GM18498 (cell line): ENCODE results near the gene SCAPER.
"Not testable (repeated sequence)": the region's sequence is repeated elsewhere in the genome, so short reads cannot be mapped to it uniquely, and the experiment has no call there.

Source experiments
- ATAC-seq: cut with Tn5 transposase; IDR thresholded peaks from one replicate; pipeline ENCODE4 v1.9.1; 2021; ENCODE audit warnings: mild to moderate bottlenecking, moderate library complexity; ENCODE audit not compliant: unreplicated experiment

SCAPER gene

DNA sequence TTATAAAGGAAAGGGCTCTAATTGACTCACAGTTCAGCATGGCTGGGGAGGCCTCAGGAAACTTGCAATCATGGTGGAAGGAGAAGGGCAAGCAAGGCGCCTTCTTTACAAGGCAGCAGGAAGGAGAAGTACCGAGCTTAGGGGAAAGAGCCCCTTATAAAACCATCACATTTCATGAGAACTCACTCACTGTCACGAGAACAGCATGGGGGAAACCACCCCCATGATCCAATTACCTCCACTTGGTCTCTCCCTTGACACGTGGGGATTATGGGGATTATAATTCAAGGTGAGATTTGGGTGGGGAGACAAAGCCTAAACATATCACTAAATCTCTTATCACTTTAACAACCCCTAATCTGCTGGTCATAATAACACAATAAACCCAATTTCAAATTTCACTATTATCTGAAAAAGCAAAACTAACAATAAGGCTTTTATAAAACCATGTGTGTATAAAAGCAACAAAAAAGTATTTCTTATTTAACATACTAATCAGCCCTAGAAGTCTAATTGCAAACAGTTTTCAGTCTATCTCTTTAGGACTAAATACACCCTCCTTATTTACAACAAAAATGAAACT lies 43.2 kb downstream of the SCAPER start:
- ATAC-seq, result no peak

DNA sequence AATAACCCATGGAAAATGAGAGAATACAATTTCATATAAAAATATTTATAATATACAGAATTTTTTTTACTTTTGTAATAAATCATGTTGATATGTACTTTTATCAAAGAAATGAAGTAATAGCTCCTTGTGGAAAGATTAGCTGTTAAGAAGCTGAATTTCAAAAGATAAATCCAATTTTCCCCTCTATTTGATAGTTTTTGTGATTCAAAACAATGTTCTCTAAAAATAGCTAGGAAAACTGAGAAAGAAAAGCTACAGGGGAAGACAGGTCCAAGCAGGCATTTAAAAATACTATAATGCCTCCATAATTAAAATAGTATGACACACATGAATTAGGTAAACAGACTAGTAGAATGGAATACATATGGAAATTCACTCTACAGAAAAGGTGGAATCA lies 44.9 kb downstream of the SCAPER start:
- ATAC-seq, result no peak

DNA sequence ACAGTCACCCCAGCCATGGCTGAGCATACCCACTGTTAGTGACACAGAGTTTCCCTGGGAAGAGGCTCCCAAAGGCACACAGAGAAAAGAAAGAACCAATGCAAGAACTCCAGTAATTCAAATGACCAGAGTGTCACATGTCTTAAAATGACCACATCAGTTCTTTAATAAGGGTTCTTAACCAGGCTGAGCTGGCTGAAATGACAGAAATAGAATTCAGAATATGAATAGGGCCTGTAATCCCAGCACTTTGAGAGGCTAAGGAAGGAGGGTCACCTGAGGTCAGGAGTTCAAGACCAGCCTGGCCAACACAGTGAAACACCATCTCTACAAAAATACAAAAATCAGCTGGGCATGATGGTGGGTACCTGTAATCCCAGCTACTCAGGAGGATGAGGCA lies 54.8 kb downstream of the SCAPER start:
- not testable (repeated sequence) for ATAC-seq

DNA sequence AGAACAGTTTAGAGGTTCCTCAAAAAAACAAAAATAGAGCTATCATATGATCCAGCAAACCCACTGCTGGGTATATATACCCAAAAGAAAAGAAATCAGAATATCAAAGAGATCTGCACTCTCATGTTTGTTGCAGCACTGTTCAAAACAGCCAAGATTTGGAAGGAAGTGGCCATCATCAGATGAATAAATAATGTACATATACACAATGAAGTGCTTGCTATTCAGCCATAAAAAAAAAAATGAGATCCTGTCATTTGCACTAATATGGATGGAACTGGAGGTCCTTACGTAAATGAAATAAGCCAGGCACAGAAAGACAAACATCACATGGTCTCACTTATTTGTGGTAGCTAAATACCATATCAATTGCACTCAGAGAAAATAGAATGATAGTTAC lies 58.4 kb downstream of the SCAPER start:
- no peak for ATAC-seq

DNA sequence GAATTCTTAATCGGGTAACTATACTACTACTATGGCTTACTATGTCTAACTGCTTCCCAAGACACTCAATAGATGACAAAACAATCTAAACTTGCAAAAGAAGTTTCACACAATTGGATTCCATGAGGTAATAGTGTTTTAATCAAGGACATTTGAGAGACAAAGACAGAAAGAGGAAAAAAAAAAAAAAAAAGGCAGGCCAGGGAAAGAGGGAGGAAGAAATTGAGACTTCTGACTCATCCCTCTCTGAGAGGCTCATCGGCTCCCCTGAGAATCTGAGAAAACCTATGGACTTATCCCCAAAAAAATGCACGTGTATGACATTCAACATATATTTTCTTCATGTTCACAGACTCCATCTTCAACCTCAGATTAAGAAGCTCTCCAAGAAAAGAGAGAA lies 61.0 kb downstream of the SCAPER start:
- ATAC-seq, result no peak

DNA sequence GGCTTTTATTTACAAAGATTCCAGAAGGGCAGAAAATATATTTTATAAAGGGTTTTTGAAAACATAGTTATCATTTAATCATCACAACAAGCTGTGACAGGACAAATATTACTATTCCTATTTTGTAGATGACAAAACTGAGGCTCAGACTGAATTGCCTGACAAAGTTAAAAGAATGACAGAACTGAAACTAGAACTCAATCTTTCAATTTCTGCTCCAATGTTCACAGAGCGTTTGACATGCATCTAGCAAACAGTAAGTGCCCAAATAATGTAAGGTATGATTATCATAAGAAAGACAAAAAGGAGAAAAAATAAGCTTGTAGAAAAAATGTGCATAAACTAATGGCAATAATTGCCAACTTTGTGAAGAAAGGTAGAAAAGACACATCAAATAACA lies 61.9 kb downstream of the SCAPER start:
- ATAC-seq, result no peak

DNA sequence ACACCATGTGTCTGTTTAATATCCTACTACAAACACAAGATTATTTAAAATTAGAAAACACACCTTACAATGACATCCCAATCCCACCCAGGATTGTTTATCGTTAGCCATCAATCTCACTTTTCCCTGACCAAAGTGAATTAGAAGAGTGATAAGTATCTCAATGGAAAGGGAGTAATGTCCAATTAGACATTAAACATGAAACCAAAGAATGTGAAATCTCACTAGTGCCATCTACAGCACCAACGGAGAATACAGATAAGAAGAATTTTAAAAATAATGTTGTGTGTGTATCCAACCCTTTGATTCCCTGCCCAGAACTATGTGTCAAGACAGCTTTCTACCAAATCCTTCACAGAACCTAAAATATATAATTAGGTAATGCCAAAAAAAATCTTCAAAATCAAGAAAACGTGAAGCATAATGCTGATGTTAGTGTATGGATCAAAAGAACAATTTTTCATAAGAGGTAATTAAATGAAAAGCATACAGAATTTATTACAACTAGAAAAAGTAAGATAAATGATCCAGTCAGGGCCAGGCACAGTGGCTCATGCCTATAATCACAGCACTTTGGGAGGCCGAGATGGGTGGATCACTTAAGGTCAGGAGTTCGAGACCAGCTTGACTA lies 64.2 kb downstream of the SCAPER start:
- no peak for ATAC-seq

DNA sequence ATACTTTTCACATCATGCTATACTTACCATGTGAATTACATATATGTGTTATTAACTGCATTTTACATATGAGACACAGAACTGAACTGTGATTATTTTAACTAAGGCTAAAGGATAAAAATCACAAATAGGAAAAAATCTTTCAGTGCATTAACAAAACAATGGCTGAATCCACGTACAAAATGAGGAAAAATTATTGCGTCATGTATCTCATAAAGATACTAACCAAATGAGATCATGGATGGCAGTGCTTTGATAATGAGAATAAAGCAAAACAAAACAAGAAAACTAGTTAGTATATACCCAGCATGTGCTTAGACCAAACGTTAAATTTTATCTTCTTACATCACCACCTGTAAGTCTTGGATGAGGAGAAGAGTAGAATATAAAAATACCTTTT lies 66.0 kb downstream of the SCAPER start:
- no peak for ATAC-seq

DNA sequence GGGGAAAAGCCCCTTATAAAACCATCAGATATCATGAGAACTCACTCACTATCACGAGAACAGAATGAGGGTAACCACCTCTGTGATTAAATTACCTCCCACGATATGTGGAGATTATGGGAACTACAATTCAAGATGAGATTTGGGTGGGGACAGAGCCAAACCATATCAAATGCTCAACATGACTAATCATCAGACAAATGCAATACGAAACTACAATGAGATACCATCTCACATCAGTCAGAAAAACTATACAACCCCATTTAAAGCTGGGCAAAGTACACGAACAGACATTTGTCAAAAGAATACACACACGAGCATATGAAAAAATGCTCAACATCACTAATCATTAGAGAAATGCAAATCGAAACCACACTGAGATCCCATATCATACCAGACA lies 67.7 kb downstream of the SCAPER start:
- ATAC-seq, result no peak

DNA sequence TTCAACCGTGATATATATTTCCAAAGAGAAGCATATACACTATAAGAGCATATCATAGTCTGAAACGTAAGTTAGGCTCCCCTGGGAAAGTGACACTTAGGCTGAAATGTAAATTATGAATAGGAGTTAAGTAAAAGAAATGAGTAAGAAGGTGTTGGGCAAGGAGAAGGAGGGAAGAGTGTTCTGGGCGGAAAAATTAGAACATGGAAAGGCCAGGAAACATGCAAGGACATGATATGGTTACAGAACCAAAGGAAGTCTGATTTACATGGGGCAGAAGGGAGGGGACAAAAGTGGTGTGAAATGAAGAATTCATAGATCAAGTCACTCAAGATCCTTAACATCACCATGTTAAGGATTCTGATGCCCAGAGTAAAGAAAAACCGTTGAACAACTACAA lies 75.2 kb downstream of the SCAPER start:
- ATAC-seq, result no peak

DNA sequence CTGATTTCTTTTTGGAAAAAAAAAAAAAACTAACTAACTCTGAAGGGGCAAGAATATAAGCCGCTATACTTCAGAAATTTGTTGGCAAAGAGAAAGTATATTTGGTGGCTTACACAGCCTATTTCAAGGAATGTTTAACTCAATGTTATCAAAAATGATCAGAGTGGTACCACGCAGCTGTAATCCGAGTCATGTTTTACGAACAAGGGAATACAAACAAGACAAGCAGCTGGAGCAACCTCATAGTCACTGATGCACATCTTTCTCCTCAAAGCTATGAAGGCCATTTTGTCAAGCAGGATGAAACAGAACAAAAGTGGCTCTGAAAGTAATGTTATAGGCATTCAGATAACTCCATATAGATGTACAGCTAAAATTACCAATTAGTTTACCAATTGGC lies 81.2 kb downstream of the SCAPER start:
- no peak for ATAC-seq

DNA sequence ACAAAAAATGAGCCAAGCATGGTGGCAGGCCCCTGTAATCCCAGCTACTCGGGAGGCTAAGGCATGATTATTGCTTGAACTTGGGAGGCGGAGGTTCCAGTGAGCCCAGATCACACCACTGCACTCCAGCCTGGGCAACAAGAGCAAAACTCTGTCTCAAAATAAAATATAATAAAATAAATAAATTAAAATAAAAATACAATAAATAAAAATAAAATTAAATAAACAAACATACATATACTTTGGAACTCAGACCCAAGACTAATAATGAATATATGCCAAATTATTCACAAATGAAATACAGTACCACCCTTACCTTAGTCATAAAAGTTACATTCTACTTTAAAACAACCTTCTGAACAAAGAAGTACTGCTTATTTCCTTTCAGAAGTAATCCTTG lies 81.8 kb downstream of the SCAPER start:
- no peak for ATAC-seq

DNA sequence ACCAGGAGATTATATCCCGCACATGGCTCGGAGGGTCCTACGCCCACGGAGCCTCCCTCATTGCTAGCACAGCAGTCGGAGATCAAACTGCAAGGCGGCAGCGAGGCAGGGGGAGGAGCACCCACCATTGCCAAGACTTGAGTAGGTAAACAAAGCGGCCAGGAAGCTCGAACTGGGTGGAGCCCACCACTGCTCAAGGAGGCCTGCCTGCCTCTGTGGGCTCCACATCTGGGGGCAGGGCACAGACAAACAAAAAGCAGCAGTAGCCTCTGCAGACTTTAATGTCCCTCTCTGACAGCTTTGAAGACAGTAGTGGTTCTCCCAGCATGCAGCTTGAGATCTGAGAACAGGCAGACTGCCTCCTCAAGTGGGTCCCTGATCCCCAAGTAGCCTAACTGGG lies 86.2 kb downstream of the SCAPER start:
- not testable (repeated sequence) for ATAC-seq

DNA sequence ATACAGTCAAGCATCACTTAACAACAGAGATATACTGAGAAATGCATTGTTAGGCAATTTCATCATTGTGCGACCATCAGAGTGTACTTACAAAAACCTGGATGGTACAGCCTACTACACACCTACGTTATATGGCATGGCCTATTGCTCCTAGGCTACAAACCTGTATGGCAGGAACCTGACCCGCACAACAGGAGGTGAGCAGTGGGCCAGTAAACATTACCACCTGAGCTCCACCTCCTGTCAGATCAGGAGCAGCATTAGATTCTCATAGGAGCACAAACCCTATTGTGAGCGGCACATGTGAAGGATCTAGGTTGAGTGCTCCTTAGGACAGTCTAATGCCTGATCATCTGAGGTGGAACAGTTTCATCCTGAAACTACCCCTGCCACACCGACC lies 89.7 kb downstream of the SCAPER start:
- no peak for ATAC-seq

DNA sequence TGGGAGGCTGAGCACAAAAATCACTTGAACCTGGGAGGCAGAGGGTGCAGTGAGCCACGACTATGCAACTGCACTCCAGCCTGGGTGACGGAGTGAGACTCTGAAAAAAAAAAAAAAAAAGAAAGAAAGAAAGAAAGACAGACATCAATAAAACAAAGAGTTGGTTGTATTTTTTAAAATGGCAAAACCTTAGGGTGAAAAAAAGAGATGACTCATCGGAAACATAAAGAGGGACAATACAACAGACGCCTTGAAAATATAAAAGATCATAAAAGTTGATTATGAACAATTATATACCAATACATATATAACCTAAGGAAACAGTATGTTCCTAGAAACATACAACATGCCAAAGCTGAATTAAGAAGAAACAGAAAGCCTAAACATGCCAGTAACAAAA lies 92.8 kb downstream of the SCAPER start:
- no peak for ATAC-seq

DNA sequence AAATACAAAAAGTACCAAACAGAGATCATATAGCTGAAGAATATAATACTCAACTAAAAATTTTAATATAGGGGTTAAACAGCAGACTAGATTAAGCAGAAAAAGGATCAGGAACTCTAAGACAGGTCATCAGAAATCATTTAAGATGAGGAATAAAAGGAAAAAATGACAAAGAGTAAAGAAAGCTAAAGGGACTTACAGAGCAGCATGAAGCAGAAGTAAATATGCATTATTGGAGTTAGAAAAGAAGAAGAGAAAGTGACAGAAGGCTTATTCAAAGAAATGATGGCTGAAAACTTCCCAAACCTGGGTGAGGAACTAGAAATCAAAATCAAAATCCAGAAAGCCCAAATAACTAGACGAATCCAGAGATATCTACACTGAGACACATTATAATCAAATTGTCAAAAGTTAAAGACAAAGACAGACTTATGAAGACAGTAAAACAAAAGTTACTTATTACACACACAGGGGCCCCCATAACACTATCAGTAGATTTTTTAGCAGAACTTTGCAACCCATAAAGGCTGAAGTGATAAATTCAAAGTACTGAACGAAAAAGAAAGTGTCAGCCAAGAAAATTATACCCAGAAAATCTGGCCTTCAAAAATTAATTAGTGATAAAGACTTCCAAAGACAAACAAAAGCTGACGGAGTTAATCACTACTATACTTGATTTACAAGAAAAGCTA lies 95.6 kb downstream of the SCAPER start:
- no peak for ATAC-seq

DNA sequence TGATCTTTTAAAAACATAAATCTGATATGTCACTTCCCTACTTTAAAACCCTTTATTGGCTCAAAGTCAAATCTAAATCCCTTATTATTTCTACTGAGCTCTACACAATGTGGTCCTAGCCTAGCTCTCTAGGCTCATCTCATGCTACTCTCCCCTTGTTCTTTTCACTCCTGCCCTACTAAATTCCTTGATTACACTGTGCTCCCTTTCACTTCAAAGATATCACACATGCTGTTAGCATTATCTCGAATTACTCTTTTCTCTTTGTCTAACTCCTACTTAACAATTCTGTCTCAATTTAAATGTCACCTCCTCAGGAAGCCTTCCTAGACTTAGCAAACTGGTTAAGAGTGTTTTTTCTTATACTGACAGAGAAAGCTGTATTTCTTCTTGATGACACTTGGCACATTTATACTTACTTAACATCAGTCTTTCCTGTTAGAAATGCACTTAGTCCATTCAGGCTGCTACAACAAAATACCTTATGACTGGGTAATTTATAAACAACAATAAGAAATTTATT lies 102.0 kb downstream of the SCAPER start:
- no peak for ATAC-seq

DNA sequence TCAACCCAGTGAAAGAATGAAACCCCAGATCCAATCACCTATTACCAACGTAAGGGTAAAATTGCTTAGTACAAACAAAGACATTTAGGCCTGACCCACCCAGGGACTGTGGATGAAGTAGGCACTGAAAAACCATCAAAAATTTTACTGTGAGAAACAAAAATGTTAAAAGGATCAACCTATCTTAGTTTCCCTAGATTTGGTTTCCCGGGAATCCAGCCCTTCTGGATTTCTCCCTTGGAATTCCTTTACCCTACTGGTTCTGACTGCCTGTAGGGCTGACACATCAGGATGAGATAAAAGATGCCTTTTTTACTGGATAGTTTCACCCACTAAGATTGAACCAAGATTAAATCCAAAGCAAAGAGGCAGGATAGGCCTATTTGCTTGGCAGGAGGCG lies 102.7 kb downstream of the SCAPER start:
- ATAC-seq, result no peak

DNA sequence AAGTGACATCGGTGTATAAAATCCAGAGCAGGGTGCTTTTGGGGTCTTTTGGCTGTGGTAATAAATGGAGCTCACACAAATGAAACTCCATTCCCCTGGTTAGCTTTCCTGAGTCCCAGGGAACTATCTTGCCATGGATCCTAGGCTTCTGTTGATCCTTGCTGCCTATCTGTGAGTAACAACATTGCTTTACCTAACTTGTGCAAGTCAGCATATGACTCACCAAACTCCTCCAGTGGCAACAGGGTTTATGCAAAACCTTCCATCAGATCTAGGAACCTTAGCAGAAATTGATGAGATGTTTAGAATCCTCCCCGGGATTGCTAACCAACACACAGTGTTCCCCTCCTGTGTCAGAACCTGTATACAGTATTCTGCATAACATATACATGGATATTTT lies 105.4 kb downstream of the SCAPER start:
- ATAC-seq, result no peak

DNA sequence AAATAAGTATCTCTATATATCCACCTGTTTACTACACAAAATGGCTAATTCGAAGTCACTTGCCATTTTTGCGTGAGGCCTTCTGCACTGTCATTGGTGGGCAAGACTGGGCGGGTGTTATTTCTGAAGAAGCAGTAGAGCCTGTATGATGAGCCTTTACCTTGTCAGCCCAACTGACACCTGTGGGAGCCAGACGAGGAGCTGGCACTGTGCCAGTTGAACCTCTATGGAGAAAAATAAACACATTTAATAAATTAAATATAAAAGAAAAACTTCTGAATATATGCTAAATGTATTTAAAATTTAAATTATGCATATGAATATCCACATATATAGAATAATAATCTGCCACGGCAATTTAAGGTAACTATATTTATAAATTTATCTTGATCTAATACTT lies 109.9 kb downstream of the SCAPER start:
- no peak for ATAC-seq

DNA sequence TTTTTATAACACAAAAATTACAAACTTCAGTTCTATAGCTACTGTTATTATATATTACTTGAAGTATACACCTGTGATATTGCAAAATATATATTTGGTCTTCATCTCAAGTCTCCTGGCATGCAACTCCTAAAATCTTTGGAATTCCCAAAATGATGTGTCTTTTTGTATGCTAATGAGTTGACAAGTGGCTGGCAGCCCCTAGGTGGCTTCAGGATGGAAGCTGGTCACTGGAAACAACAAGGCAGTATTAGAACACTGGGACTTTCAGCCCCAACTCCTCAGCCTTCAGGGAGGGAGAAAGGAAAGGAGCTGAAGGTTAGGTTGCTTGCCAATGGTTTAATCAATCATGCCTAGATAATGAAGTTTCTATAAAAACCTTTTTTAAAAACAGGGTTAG lies 112.0 kb downstream of the SCAPER start:
- ATAC-seq, result no peak

DNA sequence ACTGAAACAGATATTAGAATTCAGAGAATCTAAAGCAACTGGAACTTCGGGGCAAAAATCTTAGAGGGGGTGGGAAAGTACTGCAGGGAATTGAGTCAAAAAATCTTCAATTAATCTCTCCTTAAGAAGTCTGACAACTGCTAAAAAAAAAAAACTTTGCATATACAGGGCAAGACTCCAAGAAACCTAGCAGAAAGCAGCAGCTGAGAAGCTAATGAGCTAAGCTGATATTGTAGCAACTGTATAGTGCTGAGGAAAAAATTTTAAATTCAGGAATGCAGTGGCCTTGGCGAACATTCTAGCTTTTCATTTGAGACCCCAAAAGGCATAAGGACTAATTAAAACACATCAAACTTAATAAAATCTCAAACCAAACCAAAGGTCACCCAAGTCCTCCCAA lies 113.6 kb downstream of the SCAPER start:
- ATAC-seq, result no peak
